PFSK-1 (cell line): ENCODE data around the gene KIF3A.

Experiments
- FOXP2 ChIP-seq: optimal IDR thresholded peaks from 2 replicates; pipeline ENCODE3; 2011; ENCODE audit warnings: borderline replicate concordance, control low read depth, inconsistent platforms; ENCODE audit not compliant: insufficient read depth; ENCODE audit errors: extremely low read length, extremely low read depth
- POLR2AphosphoS5 ChIP-seq: IDR thresholded peaks from 2 replicates; pipeline ENCODE4 v1.6.1; 2012; ENCODE audit warnings: low read depth, mild to moderate bottlenecking, control low read depth, low read length, moderate library complexity
- SIN3A ChIP-seq: IDR thresholded peaks from 2 replicates; pipeline ENCODE4 v1.6.1; 2012; ENCODE audit warnings: mild to moderate bottlenecking, low read length, moderate library complexity, borderline replicate concordance; ENCODE audit not compliant: insufficient read depth
- TAF1 ChIP-seq: IDR thresholded peaks from 2 replicates; pipeline ENCODE4 v1.6.1; 2012; ENCODE audit warnings: low read length, control low read depth, borderline replicate concordance; ENCODE audit not compliant: insufficient read depth
- TF ChIP-seq, protein P1 (sequence below), 2 experiments: IDR thresholded peaks; 2 replicates each; pipeline versions ENCODE4 v1.6.1 to v1.8.0; 2011 to 2012; ENCODE audit warnings: low read depth in 2 of 2, low read length in 2 of 2, control low read depth in 1 of 2, inconsistent platforms in 1 of 2, mild to moderate bottlenecking in 1 of 2, moderate library complexity in 1 of 2; ENCODE audit not compliant: insufficient read depth in 1 of 2

Gene KIF3A

DNA sequence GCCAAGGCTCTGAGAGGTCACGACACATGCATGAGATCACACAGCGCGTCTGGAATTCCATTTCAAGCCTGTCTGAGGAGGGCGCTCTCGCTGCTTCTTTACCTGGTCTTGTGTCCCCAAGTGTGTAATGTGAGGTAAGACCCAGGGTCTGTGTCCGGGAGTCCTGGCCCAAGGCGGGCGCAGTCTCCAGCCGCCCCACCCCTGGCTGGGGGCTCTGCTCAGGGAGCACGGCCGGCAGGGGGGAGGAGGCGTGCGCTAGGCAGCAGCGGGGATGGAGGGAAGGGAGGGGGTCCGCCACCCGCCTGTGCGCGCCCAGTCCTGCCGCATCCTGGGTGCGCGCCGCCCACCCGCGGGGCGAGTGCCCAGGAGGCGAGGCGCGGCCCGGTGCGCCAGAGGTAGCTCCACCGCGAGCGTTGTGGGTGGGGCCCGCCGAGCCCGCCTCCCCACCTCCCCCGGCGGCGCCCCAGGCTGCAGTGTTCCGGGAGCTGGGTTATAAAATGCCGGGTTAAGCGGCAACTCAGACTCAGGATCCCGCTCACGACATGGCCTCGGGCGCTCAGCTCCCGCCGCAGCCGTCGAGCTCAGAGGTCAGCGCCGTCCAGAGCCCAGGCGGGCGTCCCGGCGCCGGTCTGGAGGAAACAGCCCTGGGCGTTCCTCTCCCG lies 9.7 kb upstream of the KIF3A start, which contains the start of gene CCNI2:
CCNI2 (plus strand) TSS at position 473 of the 662 bp plus-strand sequence; CDS start at position 543, 70 bp downstream.
- TF ChIP-seq, protein P1, sequence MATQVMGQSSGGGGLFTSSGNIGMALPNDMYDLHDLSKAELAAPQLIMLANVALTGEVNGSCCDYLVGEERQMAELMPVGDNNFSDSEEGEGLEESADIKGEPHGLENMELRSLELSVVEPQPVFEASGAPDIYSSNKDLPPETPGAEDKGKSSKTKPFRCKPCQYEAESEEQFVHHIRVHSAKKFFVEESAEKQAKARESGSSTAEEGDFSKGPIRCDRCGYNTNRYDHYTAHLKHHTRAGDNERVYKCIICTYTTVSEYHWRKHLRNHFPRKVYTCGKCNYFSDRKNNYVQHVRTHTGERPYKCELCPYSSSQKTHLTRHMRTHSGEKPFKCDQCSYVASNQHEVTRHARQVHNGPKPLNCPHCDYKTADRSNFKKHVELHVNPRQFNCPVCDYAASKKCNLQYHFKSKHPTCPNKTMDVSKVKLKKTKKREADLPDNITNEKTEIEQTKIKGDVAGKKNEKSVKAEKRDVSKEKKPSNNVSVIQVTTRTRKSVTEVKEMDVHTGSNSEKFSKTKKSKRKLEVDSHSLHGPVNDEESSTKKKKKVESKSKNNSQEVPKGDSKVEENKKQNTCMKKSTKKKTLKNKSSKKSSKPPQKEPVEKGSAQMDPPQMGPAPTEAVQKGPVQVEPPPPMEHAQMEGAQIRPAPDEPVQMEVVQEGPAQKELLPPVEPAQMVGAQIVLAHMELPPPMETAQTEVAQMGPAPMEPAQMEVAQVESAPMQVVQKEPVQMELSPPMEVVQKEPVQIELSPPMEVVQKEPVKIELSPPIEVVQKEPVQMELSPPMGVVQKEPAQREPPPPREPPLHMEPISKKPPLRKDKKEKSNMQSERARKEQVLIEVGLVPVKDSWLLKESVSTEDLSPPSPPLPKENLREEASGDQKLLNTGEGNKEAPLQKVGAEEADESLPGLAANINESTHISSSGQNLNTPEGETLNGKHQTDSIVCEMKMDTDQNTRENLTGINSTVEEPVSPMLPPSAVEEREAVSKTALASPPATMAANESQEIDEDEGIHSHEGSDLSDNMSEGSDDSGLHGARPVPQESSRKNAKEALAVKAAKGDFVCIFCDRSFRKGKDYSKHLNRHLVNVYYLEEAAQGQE (IDR thresholded peaks at IDR 0.05; ENCODE audit: insufficient read depth in 1 of 2, low read depth in 2 of 2, low read length in 2 of 2): no peak
- TF ChIP-seq SIN3A (no peak), POLR2AphosphoS5 (no peak), TAF1 (no peak), FOXP2 (no peak)

DNA sequence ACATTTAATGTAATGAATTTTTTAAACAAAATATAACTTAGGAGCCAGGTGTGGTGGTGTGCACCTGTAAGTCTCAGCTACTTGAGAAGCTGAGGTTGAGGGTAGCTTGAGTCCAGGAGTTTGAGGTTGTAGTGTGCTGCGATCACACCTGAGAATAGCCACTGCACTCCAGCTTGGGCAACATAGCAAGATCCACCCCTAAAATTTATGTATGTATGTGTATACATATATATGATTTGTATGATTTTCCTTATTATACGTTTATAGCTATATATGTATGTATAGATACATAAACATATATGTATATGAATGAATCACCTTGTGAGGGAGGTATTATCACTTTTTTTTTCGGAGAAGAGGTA lies 9.2 kb upstream of the KIF3A start:
- TF ChIP-seq POLR2AphosphoS5: no peak

DNA sequence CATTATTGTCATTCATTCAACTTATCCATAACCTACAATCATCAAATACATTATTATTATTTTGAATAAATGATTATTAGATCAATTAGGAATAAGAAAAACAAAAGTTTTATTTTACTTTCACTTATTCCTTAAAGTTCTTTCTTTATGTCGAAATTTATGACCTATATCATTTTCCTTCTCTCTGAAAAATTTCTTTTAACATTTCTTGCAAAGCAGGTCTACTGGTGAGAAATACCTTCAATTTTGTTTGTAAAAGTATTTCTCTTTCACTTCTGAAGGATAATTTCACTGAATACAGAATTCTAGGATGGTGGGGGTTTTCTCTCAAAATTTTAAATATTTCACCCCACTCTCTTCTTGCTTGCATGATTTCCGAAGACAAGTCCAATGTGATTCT lies 7.3 kb upstream of the KIF3A start:
- TF ChIP-seq FOXP2: no peak
- TF ChIP-seq, protein P1 (IDR thresholded peaks at IDR 0.05; ENCODE audit: insufficient read depth in 1 of 2, low read depth in 2 of 2, low read length in 2 of 2): no peak

DNA sequence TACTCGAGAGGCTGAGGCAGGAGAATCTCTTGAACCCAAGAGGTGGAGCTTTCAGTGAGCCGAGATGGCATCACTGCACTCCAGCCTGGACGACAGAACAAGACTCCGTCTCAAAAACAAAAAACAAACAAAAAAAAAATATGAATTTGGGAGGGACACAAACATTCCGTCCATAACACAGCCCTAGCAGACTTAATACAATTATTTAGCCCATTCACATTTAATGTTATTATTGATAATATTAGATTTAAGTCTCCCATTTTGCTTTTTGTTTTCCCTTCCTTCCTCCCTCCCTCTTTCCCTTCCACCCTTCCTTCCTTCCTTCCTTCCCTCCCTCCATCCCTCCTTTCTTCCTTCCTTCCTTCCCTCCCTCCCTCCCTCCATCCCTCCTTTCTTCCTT lies 5.3 kb upstream of the KIF3A start:
- TF ChIP-seq TAF1 (no peak), FOXP2 (no peak), SIN3A (no peak), POLR2AphosphoS5 (no peak)
- TF ChIP-seq, protein P1 (IDR thresholded peaks at IDR 0.05; ENCODE audit: insufficient read depth in 1 of 2, low read depth in 2 of 2, low read length in 2 of 2): no peak

DNA sequence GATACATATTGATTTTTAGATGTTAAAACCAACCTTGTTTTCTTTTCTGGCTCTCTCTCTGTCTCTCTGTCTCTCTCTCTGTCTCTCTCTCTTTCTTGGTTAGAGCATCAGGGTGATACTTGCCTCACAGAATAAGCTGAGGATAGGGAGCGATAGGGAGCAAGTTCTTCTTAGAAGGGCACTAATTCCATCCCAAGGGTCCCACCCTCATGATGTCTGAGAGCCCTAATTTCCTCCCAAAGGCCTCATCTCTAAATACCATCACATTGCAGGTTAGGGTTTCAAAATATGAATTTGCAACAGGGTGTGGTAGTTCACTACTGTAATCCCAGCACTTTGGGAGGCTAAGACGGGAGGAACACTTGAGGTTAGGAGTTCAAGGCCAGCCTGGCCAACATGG lies 4.8 kb upstream of the KIF3A start:
- TF ChIP-seq, protein P1 (IDR thresholded peaks at IDR 0.05; ENCODE audit: insufficient read depth in 1 of 2, low read depth in 2 of 2, low read length in 2 of 2): no peak
- no peak for TF ChIP-seq SIN3A
- TF ChIP-seq TAF1: no peak
- TF ChIP-seq POLR2AphosphoS5: no peak
